Mammary microvascular endothelial cell (primary cell): Measurements from ENCODE around the gene KCNJ15. TPM values are rescaled to one million over a fixed set of nuclear protein-coding genes. Genes with fewer than 3 reads are reported as not detected.

ENCODE experiments used
- total RNA-seq: library from RNA; depleted of rRNA; stranded (reverse); fragments of >200 nt; gene quantifications from 2 replicates; pipeline ENCODE4 v1.2.3, GENCODE V29; 2015

KCNJ15 gene
- total RNA-seq, result 0.47 and 2.3 TPM in 2 replicates

GRCh38 chr21:38256599-38257302 is at the start of gene KCNJ15:
KCNJ15 (plus strand) TSS chr21:38256991; CDS start chr21:38299262, 42,271 bp downstream.

Other genes starting within 250 kb of the KCNJ15 start
- gene ERG, start 241.5 kb downstream of the KCNJ15 start, total RNA-seq, result 62.9 and 65.4 TPM in 2 replicates